PFSK-1 (cell line): Measurements from ENCODE around the gene GRIN2A.

Source experiments
- POLR2AphosphoS5 ChIP-seq: IDR thresholded peaks from 2 replicates; pipeline ENCODE4 v1.6.1; 2012; ENCODE audit warnings: low read depth, mild to moderate bottlenecking, control low read depth, low read length, moderate library complexity
- SIN3A ChIP-seq: IDR thresholded peaks from 2 replicates; pipeline ENCODE4 v1.6.1; 2012; ENCODE audit warnings: mild to moderate bottlenecking, low read length, moderate library complexity, borderline replicate concordance; ENCODE audit not compliant: insufficient read depth
- TAF1 ChIP-seq: IDR thresholded peaks from 2 replicates; pipeline ENCODE4 v1.6.1; 2012; ENCODE audit warnings: low read length, control low read depth, borderline replicate concordance; ENCODE audit not compliant: insufficient read depth
- TF ChIP-seq, protein P1 (sequence below), 2 experiments: IDR thresholded peaks; 2 replicates each; pipeline versions ENCODE4 v1.6.1 to v1.8.0; 2011 to 2012; ENCODE audit warnings: low read depth in 2 of 2, low read length in 2 of 2, control low read depth in 1 of 2, inconsistent platforms in 1 of 2, mild to moderate bottlenecking in 1 of 2, moderate library complexity in 1 of 2; ENCODE audit not compliant: insufficient read depth in 1 of 2

DNA sequence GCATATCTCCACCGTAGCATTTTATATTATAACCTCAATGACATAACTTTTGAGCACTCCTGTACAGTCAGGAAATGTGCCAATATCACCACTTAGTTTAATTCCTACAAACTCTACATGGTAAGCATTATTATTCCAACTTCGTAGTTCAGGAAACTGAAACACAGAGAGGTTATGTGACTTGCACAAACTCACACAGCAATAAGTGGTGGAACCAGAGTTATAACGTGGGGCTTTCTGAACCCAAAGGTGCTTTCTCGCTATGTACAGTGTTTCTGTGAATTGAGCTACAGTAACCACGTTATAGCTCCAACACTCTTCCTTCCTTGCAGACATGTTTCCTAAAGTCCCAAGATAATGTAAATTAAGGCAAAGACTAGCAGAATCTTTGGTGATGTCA is 330.2 kb downstream of the GRIN2A start:
- TF ChIP-seq POLR2AphosphoS5: no peak
- no peak for TF ChIP-seq TAF1
- no peak for TF ChIP-seq SIN3A
- TF ChIP-seq, protein P1, sequence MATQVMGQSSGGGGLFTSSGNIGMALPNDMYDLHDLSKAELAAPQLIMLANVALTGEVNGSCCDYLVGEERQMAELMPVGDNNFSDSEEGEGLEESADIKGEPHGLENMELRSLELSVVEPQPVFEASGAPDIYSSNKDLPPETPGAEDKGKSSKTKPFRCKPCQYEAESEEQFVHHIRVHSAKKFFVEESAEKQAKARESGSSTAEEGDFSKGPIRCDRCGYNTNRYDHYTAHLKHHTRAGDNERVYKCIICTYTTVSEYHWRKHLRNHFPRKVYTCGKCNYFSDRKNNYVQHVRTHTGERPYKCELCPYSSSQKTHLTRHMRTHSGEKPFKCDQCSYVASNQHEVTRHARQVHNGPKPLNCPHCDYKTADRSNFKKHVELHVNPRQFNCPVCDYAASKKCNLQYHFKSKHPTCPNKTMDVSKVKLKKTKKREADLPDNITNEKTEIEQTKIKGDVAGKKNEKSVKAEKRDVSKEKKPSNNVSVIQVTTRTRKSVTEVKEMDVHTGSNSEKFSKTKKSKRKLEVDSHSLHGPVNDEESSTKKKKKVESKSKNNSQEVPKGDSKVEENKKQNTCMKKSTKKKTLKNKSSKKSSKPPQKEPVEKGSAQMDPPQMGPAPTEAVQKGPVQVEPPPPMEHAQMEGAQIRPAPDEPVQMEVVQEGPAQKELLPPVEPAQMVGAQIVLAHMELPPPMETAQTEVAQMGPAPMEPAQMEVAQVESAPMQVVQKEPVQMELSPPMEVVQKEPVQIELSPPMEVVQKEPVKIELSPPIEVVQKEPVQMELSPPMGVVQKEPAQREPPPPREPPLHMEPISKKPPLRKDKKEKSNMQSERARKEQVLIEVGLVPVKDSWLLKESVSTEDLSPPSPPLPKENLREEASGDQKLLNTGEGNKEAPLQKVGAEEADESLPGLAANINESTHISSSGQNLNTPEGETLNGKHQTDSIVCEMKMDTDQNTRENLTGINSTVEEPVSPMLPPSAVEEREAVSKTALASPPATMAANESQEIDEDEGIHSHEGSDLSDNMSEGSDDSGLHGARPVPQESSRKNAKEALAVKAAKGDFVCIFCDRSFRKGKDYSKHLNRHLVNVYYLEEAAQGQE (IDR thresholded peaks at IDR 0.05; ENCODE audit: insufficient read depth in 1 of 2, low read depth in 2 of 2, low read length in 2 of 2): no peak
